HG03095 (cell line): Measurements from ENCODE around the gene CAMK2A.

ENCODE experiments used
- ATAC-seq: cut with Tn5 transposase; IDR thresholded peaks from one replicate; pipeline ENCODE4 v1.9.1; 2021; ENCODE audit warnings: moderate library complexity; ENCODE audit not compliant: unreplicated experiment

Gene CAMK2A

GRCh38 chr5:150317048-150318003 lies 27.8 kb upstream of the CAMK2A start:
- no peak for ATAC-seq

- no peak for ATAC-seq
Measured at GRCh38 chr5:150316320-150316719, 26.7 kb upstream of the CAMK2A start.

- ATAC-seq = no peak
Measured at GRCh38 chr5:150315245-150315644, 25.7 kb upstream of the CAMK2A start.

DNA sequence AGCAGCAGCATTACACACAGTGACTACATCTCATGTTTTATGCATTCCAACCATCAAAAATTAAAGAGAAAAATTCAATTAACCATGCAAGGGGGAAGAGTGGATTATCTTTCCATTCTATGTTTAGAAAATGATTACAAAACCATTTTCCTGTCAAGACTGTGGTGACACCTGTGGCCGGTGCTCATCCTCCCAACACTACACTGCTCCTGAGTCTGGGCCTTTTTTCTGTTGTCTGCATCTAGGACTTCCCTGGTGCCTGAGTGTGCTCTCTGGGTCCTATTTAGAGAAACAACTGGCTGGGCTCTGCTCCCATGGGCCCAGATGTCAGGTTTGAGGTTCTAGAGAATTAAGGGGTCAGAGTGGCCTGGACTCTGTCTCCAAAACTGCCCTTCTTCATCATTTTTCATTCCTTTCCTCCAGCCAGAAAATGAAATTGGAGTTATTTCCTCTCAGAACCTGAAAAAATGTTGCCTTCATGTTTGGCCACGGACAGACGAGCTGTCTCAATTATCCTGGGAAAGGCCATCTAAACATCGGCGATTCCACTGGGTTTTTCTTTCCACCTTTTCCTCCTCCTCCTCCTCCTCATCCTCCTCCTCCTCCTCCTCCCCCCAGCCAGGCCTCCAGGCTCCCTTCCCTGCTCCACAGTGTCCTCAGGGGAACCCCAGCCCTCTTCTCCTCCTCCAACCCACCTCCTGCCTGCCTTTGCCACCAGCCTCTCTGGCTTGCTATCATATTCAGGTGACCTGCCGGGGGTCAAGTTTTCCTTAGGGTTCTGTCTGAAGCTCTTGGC lies 24.5 kb upstream of the CAMK2A start:
- ATAC-seq = no peak

GRCh38 chr5:150313501-150313900 lies 23.9 kb upstream of the CAMK2A start:
- no peak for ATAC-seq

GRCh38 chr5:150312518-150312917 lies 22.9 kb upstream of the CAMK2A start:
- ATAC-seq = no peak

GRCh38 chr5:150311015-150311692 lies 21.6 kb upstream of the CAMK2A start:
- no peak for ATAC-seq

DNA sequence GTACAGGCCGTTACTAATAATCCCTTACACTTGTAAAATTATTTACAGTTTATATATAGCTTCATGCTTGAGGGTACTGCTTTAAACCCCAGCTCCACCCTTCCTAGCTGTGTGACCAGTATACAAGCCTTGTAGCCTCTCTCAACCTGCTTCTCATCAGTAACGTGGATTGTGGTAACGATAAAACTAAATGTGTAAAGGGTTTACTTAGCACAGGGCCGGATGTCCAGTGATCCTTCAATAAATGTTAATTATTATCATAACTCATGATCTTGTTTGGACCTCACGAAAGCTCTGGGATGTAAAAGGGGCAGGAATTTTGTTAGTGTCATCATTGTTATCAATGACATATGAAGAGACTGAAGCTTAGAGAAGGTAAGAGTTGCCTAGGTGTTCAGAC lies 20.7 kb upstream of the CAMK2A start:
- ATAC-seq = no peak

DNA sequence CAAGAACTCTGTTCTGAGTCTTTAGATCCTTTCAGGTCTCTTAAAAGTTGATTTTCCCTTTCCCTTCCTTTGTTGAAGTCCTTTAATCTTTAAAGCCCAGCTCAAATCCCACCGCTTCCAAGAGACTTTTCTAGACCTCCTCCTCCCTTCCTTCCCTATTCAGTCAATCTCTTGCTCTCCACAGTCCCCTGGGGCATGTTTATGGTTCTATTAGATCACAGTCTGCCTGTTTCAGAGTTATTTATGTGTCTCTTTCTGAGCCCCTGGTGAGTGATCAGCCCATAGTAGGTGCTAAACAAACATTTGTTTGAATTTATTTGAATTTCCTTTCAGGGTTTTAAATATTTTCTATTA lies 20.3 kb upstream of the CAMK2A start:
- no peak for ATAC-seq

DNA sequence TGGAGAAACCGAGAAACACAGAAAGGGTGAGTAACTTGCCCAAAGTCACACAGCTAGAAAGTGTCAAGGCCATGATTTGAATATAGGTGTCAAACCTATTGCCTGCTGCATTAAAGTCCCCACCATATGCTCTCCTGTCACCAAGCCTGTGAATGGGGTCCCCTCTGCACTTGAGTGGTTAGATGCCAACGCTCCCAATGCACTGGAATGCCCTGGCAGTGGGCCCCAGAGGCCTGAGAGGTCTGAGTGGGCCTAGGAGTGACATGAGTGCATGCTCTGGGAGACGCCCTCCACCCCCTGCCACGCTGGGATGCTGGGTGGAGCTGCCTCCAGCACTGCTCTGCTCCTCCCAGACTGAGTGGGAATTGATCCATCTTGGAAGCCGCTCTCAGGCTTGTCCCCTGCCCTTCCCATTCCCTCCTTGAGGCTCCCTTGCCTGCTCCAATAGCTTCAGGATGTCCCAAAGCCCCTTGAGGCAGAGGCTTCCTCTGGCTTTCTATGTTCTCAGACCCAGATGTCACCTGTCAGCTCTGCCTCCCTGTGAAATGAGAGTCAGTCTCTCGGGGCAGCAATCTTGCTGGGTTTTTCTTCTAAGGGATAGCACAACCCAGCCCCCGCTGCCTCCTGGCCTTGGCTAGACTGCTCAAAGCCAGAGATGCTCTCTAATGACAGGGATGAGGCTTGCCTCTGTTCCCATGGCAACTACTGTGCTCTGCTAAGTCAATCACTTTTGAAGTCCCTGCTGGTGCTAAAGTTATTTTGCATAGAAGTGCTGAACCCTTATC lies 19.7 kb upstream of the CAMK2A start:
- no peak for ATAC-seq

DNA sequence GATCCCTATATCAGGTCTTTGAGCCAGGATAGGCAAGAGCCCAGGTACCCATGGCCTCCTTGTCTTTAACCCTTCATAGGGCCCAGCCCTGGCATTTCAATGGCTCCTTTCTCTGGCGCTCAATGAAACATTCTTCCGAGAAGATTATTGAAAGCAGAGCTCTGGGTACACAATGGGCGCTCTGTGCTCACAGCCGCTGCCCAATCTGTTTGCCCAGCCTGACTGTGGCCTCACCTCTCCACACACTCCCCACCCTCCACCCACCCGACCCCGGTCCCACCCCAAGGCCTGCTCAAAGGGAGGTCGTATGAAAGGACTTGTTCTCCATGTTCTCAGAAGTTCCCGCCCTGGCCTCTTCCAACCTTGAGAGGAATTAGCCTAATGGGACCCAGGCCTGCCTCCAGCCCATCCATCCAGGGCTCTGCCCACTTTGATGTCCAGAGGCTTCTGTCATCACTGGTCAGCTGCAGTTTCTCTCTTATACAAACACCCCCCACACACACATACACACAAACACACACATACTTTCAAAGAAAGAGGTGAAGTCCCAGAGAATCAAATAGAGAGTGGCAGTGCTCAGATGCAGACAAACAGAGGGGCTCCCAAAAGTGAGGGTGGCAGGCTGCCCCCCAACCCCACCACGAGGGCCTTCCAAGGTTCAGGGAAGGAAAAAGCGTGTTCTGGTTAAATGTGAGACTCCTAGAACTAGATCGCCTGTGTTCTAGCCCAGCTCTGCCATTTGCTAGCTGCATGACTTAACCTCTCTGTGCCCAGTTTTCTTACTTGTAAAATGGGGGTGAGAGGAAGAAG lies 18.2 kb upstream of the CAMK2A start:
- ATAC-seq = no peak

DNA sequence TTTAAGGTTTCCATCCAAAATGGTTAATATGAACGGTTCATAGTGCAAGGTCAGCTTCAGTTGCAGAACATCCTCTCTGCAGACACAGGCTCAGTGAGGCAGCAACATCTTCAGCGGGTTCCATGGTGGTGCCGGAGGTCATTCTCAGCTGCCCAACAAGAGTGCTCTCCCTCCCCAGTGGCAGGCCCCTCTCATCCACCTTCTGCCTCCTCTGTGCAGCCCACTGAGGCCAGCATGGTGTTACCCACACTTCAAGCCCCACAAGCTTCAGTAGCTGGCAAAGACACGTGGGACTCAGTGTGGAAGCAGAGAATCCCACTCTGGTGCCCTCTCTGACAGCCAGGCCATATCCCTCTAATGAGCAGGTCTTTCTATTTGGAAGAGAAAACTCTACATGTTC lies 17.2 kb upstream of the CAMK2A start:
- no peak for ATAC-seq

DNA sequence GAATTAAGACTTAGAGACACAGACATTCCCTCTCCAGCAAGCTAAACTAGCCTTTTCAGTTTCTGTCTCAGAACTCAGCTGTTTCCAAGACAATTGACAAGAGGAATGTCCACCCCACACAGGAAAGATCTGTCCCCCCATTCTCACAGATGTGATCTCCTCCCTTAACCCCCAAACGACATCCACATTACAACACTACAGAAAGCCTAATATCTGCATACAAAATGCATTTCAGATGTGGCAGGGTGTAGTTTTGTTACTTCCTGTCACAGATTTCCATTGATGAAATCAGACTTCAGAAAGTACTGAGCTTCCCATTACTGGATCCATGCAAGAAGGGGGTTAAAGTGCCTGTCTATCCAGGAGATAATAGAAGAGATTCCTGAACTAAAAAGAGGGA lies 16.0 kb upstream of the CAMK2A start:
- ATAC-seq = no peak

- no peak for ATAC-seq
Measured at GRCh38 chr5:150305095-150305494, 15.5 kb upstream of the CAMK2A start.

DNA sequence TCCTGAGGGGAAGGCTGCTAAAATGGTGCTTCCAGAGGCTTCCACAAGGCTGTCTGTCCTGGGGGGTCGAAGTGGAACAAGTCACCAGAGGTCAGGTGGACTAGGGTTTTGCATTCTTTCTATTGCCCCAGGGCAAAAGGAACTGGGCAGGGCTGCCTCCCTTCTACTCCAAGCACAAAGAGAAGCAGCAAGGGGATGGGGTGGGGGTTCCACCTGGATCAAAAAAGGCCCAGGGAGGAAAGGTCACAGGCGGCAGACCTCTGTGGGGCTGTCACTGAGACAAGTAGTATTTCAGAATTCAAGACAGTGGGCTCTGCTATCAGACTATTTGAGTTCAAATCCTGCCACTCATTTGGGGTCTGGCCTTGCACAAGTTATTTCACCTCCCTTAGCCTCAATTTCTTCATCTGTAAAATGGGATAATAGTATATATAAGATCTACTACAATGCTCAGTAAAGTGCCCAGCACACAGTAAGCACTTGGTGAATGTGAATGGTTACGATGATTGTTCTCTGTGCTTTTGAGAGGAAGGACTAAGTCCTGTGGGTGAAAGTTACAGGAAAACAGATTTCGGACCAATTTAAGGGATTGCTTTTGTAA lies 15.0 kb upstream of the CAMK2A start:
- no peak for ATAC-seq

DNA sequence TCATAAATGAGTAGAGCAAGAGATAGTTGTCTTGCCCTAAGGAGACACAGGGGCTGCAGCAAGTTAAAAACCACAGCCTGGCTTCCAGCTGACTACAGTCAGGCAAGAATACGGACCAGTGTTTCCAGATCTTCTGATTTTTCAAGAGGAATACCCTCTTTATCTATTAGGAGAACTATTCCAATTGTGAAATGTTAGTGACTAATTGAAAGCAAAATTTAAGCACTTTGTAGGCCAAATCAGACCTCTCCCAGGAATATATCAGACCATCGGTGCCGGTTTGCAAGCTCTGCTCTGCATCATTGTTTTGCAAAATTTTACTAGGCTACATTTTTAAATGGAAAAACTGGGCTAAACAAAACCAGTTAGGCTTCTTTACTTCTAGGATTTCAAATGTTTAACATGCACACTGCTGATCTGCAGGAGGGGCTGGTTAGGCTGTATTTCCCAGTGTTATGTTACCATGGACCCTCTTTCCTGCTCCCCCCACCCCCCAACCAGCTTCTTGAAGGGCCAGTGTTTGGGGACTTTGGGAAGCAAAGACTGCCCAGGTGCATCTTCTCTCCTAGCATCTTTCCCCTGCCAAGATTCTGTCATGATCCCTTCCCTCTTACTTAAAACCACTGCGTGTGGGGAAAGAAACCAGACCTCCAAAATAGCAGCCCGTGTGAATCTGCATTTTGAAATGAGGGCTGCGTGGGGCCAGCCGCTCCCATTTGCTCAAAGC lies 14.2 kb upstream of the CAMK2A start:
- no peak for ATAC-seq

- no peak for ATAC-seq
Measured at GRCh38 chr5:150303070-150303615, 13.6 kb upstream of the CAMK2A start.

GRCh38 chr5:150302301-150303069 lies 12.9 kb upstream of the CAMK2A start, which contains the start of gene ARSI:
TSS of gene ARSI (minus strand) at chr5:150302905. CDS start at chr5:150302373, 532 bp downstream.
- ATAC-seq = no peak
